Stimulated activated memory B cell treated with anti-CD40 and anti-IgM and Interleukin-4, amounts not matched to agents 10 μg/mL and 1 μg/mL and 100 μg/mL, for 72 hours (primary cell): ENCODE measurements around the gene ANKRD44.

Experiments used
- ATAC-seq: fragments of 150-1000 bp; cut with Tn5 transposase; 2 replicates; pipeline ENCODE4 v1.10.0; 2021
- H3K27ac Mint-ChIP-seq: one replicate; pipeline ENCODE4 v1.8.0; 2022; ENCODE audit warnings: mild to moderate bottlenecking, mixed read lengths
- H3K27me3 Mint-ChIP-seq: one replicate; pipeline ENCODE4 v1.8.0; 2022; ENCODE audit warnings: mixed read lengths
- H3K36me3 Mint-ChIP-seq: one replicate; pipeline ENCODE4 v1.8.0; 2022; ENCODE audit warnings: mixed read lengths
- H3K4me1 Mint-ChIP-seq: one replicate; pipeline ENCODE4 v1.8.0; 2022; ENCODE audit warnings: mixed read lengths
- H3K4me3 Mint-ChIP-seq: one replicate; pipeline ENCODE4 v1.8.0; 2022; ENCODE audit warnings: mild to moderate bottlenecking, moderate library complexity, mixed read lengths
- H3K9me3 Mint-ChIP-seq: one replicate; pipeline ENCODE4 v1.8.0; 2022; ENCODE audit warnings: mixed read lengths

The ANKRD44 gene

DNA sequence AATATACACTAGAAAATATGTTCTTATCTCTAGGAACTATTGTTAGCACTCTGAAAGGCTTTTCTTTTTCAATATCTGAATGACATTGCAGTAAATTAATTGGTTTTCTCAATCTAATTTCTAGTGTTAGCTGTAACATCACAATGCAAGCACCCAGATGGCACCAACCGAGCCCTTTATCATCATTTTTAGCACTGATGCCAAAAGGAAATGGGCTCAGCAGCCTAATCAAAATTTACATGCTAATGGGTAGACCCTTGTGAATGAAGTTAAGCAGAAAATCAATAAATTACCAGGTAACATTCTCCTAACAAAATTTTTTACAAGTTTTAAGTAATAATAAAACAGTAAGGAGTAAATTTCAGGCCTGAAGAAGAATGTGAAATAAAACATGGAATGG lies 330.6 kb downstream of the ANKRD44 start:
- Mint-ChIP-seq H3K9me3 (peaks cover 5% of the 10 kb centered on the region), H3K36me3 (peaks cover 5% of the 10 kb centered on the region), H3K27me3 (no peaks in the 10 kb centered on the region), H3K4me3 (no peak overlapping the region), H3K4me1 (no peaks in the 10 kb centered on the region), H3K27ac (no peak overlapping the region)
- ATAC-seq, result no peak

DNA sequence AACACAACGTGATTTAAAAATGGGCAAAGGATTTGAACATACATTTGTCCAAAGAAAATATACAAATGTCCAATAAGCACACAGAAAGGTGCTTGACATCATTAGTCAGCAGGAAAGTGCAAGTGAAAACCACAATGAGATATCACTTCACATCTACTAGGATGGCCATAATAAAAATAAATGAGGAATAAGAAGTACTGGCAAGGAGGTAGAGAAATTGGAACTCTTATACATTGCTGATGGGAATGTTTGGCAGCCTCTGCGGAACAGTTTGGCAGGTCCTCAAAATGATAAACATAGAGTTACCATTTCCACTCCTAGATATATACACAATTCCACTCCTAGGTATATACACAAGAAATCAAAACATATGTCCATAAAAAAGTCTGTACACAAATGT lies 333.1 kb downstream of the ANKRD44 start:
- Mint-ChIP-seq H3K27ac (no peak overlapping the region), H3K4me1 (no peaks in the 10 kb centered on the region), H3K36me3 (no peaks in the 10 kb centered on the region), H3K9me3 (peaks cover 5% of the 10 kb centered on the region), H3K27me3 (no peaks in the 10 kb centered on the region), H3K4me3 (no peak overlapping the region)
- no peak for ATAC-seq

DNA sequence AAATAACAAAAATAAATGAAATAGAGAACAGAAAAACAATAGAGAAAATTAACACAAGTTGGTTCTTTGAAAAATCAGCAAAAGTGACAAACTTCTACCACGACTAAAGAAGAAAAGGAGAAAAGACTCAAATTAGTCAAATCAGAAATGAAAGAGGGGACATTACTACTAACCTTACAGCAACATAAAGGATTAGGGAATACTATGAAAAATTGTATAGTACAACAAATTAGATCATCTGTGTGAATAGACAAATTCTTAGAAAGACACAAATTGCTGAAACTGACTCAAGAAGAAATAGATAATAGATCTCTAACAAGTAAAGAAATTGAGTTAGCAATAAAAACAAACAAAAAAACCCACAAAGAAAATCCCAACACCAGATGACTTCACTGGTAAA lies 335.6 kb downstream of the ANKRD44 start:
- no peak overlapping the region for H3K4me3 Mint-ChIP-seq

DNA sequence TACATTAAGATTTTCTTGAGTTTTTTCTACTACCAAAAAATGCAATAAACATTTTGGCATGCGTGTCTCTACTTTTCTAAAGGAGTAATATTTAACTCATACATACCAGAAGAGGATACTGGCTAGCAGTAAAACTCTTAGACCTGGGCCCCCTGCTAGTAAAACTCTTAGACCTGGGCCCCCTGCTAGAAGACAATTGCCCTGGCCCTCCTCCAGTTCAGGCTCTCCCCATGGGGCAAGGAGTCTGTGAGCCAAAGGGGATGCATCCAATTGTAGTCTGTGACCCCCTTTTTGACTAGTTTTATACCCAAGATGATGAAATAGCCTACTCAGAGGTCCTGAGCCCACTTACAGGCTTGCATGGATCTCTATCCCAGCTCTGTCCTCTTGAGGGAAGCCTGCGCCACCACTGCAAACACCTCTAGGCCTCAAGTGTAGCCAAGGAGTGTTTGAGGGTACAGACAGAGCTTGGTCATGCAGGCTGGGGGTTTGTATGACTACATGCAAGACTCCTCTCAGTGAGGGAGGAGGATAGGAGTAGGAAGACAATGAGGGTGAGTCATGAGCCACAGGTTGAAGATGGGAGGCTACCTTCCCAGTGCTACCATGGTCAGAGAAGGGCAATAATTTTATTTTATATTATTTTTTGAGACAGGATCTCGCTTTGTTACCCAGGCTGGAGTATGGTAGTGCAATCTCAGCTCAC lies 338.9 kb downstream of the ANKRD44 start:
- no peak for ATAC-seq
- Mint-ChIP-seq H3K36me3 (no peaks in the 10 kb centered on the region), H3K4me3 (no peak overlapping the region), H3K9me3 (no peaks in the 10 kb centered on the region), H3K4me1 (no peaks in the 10 kb centered on the region), H3K27me3 (no peaks in the 10 kb centered on the region), H3K27ac (no peak overlapping the region)

More for the DNA sequence above, 335.6 kb downstream of the ANKRD44 start:
- ATAC-seq, result no peak
- Mint-ChIP-seq H3K36me3 (no peaks in the 10 kb centered on the region), H3K4me1 (no peaks in the 10 kb centered on the region), H3K9me3 (peaks cover 5% of the 10 kb centered on the region), H3K27ac (no peak overlapping the region), H3K27me3 (no peaks in the 10 kb centered on the region)

DNA sequence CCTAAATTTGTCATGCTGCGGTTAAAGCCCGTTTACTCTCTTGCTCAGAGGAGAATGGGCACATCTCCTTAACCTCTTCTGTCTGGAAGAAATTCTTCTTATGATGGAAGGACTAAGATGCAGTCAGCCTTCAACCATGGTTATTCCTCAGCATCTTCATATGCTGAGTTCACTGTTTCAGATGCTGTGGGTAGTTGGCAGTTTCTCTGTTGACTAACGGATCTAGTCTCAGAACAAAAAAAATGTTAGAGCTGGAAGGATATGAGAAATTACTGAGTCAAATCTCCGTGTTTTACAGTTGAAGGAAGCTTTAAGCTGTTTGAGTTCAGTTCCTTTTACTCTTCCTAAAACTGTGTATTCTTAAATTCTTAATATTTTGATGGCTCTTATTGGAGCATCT lies 340.5 kb downstream of the ANKRD44 start:
- no peak for ATAC-seq
- Mint-ChIP-seq H3K9me3 (no peaks in the 10 kb centered on the region), H3K27ac (no peak overlapping the region), H3K27me3 (no peaks in the 10 kb centered on the region), H3K36me3 (no peaks in the 10 kb centered on the region), H3K4me1 (no peaks in the 10 kb centered on the region), H3K4me3 (no peak overlapping the region)

DNA sequence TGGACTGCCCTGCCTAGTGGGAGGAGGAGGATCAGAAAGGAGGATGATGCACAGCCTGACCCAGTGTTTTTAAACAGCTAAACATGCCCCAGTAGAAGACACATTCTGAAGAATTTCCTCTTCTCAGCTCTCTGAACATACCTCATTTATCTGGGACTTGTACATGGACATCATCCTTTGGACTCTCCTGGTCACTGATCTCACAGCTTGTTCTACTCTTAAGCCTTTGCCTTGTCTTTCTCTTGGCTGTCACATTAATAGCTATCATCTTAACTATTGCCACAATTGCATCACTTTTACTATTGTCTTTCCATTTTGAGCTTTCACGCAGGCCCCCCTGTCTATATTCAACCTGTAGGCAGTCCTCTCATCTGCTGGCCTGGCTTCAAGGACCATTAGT lies 342.1 kb downstream of the ANKRD44 start:
- H3K4me3 Mint-ChIP-seq, result no peak overlapping the region
- ATAC-seq, result no peak
- no peaks in the 10 kb centered on the region for H3K27me3 Mint-ChIP-seq
- H3K4me1 Mint-ChIP-seq, result no peaks in the 10 kb centered on the region
- H3K9me3 Mint-ChIP-seq, result no peaks in the 10 kb centered on the region
- H3K36me3 Mint-ChIP-seq, result no peaks in the 10 kb centered on the region
- no peak overlapping the region for H3K27ac Mint-ChIP-seq

DNA sequence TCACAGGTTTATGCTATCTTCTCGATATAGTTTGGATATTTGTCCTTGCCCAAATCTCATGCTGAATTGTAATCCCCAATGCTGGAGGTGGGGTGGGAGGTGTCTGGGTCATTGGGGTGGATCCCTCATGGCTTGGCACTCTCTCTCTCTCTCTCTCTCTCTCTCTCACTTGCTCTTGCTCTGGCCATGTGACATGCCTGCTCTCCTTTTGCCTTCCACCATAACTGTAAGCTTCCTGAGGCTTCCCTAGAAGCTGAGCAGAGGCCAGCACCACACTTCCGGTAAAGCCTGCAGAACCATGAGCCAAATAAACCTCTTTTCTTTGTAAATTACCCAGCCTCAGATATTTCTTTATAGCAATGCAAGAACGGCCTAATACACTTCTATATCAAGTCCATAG lies 342.8 kb downstream of the ANKRD44 start:
- Mint-ChIP-seq H3K4me1 (no peaks in the 10 kb centered on the region), H3K4me3 (no peak overlapping the region), H3K27ac (no peak overlapping the region), H3K9me3 (no peaks in the 10 kb centered on the region), H3K36me3 (no peaks in the 10 kb centered on the region), H3K27me3 (no peaks in the 10 kb centered on the region)
- ATAC-seq, result no peak

DNA sequence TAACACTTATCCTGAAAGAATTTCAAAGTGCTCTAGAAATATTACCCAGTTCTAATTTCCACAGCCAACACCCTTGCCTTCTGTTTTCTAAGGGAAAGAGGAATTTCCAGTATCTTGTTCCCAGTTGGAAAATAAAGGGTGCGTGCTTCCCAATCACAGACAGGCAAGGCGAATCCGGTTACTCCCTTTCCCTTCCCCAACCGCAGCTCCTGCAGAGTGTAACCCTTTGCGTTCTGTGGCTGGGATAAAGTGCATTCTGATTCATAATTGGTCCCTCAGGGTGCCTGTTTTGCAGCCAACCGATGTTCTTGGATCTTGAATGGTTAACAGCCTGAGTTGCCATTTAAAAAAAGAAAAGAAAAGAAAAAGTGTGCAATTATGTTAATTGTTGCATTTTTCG lies 343.5 kb downstream of the ANKRD44 start:
- no peak overlapping the region for H3K27ac Mint-ChIP-seq

DNA sequence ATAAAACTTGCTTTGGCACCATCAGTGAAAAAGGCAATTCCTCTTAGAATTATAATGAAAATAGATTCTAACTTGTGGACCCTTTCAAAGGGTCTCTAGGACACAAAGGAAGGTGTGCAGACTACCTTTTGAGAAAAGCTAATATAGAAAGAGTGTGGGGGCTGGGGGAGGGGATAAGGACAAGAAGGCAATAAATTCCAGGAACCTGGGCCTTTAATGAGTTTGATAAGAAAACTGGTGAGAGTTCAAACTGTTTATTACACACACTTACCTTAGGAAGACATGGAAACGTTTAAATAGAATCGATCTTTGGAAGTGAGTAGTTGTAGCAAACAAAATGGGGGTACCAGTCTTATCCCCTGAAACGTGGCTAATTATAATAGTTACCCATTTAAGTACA lies 344.5 kb downstream of the ANKRD44 start:
- no peak for ATAC-seq
- H3K4me3 Mint-ChIP-seq, result no peak overlapping the region
- no peaks in the 10 kb centered on the region for H3K27me3 Mint-ChIP-seq
- H3K36me3 Mint-ChIP-seq, result no peaks in the 10 kb centered on the region
- no peaks in the 10 kb centered on the region for H3K9me3 Mint-ChIP-seq
- H3K4me1 Mint-ChIP-seq, result no peaks in the 10 kb centered on the region
- H3K27ac Mint-ChIP-seq, result no peak overlapping the region

More for the DNA sequence above, 343.5 kb downstream of the ANKRD44 start:
- Mint-ChIP-seq H3K36me3 (no peaks in the 10 kb centered on the region), H3K4me1 (no peaks in the 10 kb centered on the region), H3K9me3 (no peaks in the 10 kb centered on the region), H3K4me3 (no peak overlapping the region), H3K27me3 (no peaks in the 10 kb centered on the region)
- ATAC-seq, result no peak

DNA sequence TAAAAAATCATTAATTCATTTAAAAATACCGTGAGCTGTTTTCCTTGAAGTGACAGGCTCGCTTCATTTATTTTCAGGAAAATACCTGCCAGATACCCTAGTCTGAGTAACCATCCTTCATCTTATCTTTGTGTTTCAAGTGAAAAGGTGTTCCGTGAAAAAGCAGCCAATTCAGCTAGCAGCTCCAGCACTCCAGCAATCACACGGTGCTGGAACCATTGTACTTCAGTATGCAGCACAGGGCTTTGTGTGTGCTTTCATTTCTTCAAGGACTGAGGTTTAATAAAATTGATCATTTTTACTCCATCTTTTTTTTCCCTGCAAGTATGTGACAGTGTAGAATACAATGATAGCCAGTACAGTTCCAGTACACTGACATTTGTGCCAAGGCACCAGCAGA lies 344.9 kb downstream of the ANKRD44 start:
- H3K4me3 Mint-ChIP-seq, result no peak overlapping the region
- no peak overlapping the region for H3K27ac Mint-ChIP-seq
- no peak for ATAC-seq
- no peaks in the 10 kb centered on the region for H3K27me3 Mint-ChIP-seq
- H3K9me3 Mint-ChIP-seq, result no peaks in the 10 kb centered on the region
- H3K36me3 Mint-ChIP-seq, result no peaks in the 10 kb centered on the region
- H3K4me1 Mint-ChIP-seq, result no peaks in the 10 kb centered on the region

DNA sequence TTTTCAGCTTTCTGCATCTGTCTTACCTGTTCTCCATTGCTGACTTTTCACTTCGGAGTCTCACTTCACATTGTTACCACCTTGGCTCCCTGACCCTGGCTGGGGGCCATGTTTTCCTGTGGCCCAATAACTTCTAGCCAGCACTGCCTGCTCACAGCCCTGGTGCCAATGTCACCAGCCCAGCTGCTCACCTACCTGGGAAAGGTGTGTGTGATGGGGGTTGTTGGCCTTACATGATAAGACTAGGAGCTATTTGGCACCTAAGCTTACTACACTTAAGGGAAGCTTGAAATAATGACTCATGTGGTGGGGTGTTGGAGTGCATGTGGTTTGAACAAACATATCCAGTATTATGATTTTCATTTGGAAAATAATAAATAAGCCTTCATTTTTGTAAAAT lies 346.6 kb downstream of the ANKRD44 start:
- Mint-ChIP-seq H3K27me3 (no peaks in the 10 kb centered on the region), H3K4me1 (no peaks in the 10 kb centered on the region), H3K9me3 (no peaks in the 10 kb centered on the region), H3K27ac (no peak overlapping the region), H3K4me3 (no peak overlapping the region), H3K36me3 (no peaks in the 10 kb centered on the region)
- ATAC-seq, result no peak

DNA sequence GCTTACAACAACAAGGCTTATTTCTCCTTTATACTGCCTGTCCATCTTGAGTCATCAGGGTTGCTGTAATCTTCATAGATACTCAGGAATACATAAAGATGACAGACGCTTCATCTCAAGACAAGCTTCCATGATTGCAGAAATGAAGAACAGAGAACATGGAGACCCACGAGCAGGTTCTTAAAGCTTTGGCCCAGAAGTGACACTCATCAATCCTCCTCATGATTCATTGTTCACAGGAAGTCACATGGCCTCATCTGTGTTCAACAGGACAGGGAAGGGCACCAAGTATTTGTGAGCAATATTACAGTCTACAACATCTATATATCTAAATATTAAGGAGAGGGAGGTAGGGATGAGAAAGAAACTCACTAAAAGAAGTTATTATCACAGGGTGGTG lies 347.5 kb downstream of the ANKRD44 start:
- no peaks in the 10 kb centered on the region for H3K36me3 Mint-ChIP-seq
- no peak overlapping the region for H3K27ac Mint-ChIP-seq
- no peak for ATAC-seq
- no peaks in the 10 kb centered on the region for H3K27me3 Mint-ChIP-seq
- peaks cover 3% of the 10 kb centered on the region for H3K9me3 Mint-ChIP-seq
- no peak overlapping the region for H3K4me3 Mint-ChIP-seq
- no peaks in the 10 kb centered on the region for H3K4me1 Mint-ChIP-seq

DNA sequence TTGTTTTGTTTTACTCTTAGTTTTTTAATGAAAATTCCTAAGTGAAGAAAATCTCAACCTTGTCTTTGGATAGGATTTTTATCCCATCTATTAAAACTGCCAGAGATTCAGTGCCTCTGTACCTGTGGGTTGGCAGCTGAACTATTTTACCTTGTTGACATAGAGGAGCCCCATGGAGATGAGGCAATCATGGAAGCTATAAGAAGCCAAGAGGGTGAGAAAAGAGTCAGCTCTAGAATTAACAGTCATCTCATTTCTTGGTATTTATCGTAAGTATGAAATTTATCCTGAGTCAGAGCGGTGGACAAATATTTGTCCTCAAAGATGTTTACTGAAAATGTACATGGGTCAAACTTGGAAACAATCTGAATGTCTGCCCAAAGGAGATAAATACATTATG lies 348.3 kb downstream of the ANKRD44 start:
- H3K4me1 Mint-ChIP-seq, result no peaks in the 10 kb centered on the region
- no peak overlapping the region for H3K27ac Mint-ChIP-seq
- no peaks in the 10 kb centered on the region for H3K27me3 Mint-ChIP-seq
- H3K36me3 Mint-ChIP-seq, result no peaks in the 10 kb centered on the region
- H3K4me3 Mint-ChIP-seq, result no peak overlapping the region
- ATAC-seq, result no peak
- H3K9me3 Mint-ChIP-seq, result peaks cover 3% of the 10 kb centered on the region

DNA sequence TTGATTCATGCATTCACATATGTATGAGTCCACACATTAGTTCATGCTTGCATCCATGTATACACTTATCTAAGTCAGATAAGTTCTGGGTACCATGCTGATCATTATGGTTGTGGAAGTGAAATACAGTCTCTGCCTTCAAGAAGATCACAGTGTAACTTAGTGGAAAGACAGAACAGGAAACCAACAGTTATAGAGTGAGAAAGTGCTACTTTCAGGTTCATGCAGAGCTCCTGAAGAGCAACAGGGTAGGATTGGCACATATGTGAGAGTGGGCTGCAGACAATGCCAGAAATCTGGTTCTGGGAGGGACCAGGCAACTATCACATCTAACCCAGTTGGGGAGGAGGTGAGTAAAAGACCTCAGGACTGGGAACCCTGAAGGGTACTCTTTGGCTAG lies 348.7 kb downstream of the ANKRD44 start:
- no peak overlapping the region for H3K27ac Mint-ChIP-seq
- peak; percentile 43 for ATAC-seq
- H3K36me3 Mint-ChIP-seq, result no peaks in the 10 kb centered on the region
- H3K27me3 Mint-ChIP-seq, result no peaks in the 10 kb centered on the region
- peaks cover 3% of the 10 kb centered on the region for H3K9me3 Mint-ChIP-seq
- H3K4me3 Mint-ChIP-seq, result no peak overlapping the region
- no peaks in the 10 kb centered on the region for H3K4me1 Mint-ChIP-seq

DNA sequence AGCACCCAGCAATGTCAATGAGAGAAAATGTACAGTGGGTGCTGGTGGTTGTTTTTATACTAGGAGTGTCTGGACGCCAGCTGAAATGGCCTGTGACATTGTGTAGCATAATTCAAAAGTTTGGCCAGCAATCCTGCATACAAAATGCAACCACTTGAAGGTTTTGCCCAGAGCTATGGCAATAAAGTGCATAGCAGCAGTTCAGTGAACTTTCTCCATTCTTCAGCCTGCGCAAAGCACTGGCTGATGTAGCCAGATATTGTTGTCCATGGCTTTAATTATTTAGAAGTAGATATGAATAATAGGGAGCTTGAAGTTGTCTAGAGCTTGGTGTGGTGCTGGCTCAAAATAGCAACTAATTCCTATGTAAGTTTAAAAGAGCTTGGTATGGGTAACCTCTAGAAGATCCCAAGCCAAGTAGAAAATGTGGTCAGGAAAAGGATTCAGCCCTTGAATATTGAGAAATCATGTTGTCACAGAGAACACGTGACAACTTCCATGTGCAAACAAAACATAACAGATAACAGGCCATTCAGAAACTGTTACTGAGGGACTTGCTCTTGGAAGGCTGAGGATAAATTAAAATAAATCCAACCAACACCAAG lies 350.7 kb downstream of the ANKRD44 start:
- H3K36me3 Mint-ChIP-seq, result no peaks in the 10 kb centered on the region
- peaks cover 4% of the 10 kb centered on the region for H3K27me3 Mint-ChIP-seq
- no peak for ATAC-seq
- H3K27ac Mint-ChIP-seq, result no peak overlapping the region
- H3K4me1 Mint-ChIP-seq, result no peaks in the 10 kb centered on the region
- peaks cover 3% of the 10 kb centered on the region for H3K9me3 Mint-ChIP-seq
- no peak overlapping the region for H3K4me3 Mint-ChIP-seq

DNA sequence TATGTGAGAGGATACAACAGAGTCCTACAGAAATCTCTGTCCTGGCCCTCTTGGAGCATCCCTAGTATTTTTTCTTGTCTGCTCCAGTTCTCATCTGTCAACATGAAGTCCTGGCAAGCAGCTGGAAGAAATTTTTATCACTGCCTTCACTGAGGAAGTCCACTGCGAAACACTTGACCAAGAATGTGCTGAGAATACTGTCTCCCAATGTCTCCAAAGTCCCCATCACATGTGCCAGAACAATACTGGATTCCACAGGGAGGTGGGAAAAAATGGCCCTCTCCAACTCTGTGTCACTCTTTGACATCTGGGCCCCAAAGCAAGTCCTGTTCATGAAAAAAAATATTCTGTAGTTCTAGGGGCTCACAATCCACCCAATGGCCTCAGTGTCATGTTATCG lies 351.3 kb downstream of the ANKRD44 start:
- ATAC-seq, result no peak
- H3K4me3 Mint-ChIP-seq, result no peak overlapping the region
- H3K27me3 Mint-ChIP-seq, result peaks cover 9% of the 10 kb centered on the region
- peaks cover 3% of the 10 kb centered on the region for H3K9me3 Mint-ChIP-seq
- no peaks in the 10 kb centered on the region for H3K36me3 Mint-ChIP-seq
- H3K4me1 Mint-ChIP-seq, result no peaks in the 10 kb centered on the region
- no peak overlapping the region for H3K27ac Mint-ChIP-seq
